ENCODE data around the gene COL20A1.
A peak's percentile ranks its signal among the peaks of the same experiment; 100 is the strongest.

COL20A1 gene

DNA sequence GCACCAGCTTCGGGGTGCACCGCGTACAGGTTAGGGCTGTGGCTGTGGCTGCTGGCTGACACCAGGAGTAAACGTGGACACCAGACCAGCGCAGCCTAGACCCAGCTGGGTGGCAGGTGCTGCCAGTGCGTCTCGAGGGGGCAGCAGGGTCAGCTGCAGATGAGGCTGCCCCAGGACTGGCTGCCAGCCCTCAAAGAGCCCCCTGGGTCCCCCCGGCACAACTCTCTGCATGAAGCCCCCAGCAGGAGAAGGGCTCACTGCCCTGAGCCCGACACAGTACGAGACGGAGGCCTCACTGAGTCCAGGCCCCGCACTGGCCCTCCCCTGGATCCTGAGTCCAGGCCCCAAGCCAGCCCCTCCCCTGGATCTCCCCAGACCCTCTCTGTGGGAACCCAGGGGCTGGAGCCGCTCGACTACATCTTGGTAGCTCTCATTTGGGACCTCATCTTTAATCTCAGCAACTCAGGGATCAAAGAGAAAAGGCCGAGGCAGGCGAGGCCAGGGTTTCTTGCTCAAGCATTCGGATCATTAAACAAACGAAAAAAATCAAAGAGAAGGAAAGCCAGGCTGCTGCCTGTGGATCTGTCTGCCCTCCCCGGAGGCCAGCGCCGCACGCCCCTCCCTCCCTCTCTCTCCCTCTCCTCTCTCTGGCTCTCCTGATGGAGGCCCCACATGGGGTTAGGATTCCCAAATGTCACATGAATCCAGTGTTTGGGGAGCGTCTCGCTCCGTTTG lies 31.8 kb upstream of the COL20A1 start:
- no peak for DNase-seq (ENCODE audit: low read depth in 2 of 2)

GRCh38 chr20:63261795-63262528 lies 31.0 kb upstream of the COL20A1 start:
- no peak for DNase-seq (ENCODE audit: low read depth in 2 of 2)

GRCh38 chr20:63262836-63263235 lies 30.1 kb upstream of the COL20A1 start:
- DNase-seq (ENCODE audit: low read depth in 2 of 2): no peak

DNA sequence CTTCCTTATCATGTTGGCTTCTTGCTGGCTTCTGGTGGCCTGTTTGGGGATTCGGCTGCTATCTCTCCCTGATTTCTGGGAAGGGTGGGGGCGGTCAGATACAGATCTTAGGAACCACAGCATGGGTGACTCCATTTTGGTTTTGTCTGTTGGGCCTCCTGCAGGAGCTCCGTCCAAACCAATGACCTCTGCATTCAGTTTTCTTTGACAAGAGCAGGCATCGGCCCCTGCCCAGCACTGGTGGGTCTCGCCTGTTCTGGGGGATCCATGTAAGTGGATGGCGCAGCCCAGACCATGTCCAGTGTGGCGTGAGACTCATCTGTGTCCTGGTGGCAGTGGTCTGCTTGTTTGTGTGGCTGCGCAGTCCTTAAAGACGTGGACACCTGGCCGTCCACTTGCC lies 29.0 kb upstream of the COL20A1 start:
- DNase-seq (ENCODE audit: low read depth in 2 of 2): no peak

DNA sequence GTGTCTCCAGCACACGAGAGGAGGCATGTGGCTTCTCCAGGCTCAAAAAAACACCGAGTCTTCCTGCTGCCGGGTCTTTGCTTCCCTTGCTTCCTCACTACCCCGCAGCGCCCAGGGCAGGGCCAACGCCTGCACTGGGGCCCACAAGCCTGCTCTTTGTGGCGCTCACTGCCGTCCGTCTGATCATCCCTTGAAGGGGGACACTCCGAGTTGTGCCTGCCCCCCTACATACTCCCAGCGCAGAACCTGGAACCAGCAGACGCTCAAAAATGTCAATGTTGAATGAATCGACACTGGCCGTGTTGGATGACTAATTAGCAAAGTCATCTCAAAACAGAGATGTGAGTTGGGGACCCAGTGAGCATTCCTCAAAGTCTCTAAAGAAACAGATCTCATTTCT lies 28.5 kb upstream of the COL20A1 start:
- no peak for DNase-seq (ENCODE audit: low read depth in 2 of 2)

DNA sequence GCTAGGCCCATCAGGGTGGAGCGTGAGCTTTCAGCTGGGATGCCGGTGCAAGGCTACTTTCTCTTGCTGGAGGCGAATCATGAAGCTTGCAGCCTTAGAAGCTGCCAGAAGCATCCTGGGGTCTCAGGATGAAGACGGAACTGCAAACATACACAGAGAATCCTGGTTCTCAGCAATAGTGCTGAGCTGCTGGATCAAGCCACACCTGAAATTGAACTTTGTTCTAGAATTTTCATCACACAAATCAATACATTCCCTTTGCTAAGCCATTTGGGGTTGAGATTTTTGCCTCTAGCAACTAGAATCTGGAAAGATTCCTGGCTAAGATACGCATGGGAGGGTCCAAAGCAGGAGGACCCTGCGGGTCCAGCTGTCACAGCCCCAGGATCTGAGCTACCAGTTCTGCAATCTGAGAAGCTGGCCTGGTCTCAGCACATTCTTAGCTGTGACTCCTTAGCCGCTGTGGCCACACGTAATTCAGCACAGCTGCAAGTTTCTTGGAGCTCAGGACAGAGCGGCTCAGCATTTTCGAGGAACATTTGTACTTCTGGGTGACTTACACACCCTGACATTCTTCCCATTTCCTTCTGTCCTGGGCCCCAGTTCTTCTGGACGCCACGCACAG lies 27.0 kb upstream of the COL20A1 start:
- no peak for DNase-seq (ENCODE audit: low read depth in 2 of 2)

DNA sequence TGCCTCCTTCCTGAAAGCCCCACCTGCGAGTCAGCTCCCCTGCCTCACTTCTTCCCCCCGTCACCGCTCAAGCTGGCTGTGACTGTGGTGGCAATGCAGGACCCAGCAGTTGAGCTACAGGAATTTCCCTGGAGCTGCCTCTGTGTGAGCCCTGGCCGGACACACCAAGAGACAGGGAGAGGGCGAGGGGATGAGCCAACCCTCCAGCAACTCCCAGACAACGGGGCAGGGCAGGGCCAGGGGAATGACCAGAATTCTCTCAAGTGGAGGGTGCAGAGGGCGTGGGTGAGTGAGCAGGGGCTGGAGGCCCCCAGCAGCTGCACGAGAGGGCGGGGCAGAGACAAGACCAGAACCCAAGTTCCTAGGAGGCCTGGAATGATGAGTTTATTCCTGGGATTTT lies 25.3 kb upstream of the COL20A1 start:
- DNase-seq (ENCODE audit: low read depth in 2 of 2): no peak

DNA sequence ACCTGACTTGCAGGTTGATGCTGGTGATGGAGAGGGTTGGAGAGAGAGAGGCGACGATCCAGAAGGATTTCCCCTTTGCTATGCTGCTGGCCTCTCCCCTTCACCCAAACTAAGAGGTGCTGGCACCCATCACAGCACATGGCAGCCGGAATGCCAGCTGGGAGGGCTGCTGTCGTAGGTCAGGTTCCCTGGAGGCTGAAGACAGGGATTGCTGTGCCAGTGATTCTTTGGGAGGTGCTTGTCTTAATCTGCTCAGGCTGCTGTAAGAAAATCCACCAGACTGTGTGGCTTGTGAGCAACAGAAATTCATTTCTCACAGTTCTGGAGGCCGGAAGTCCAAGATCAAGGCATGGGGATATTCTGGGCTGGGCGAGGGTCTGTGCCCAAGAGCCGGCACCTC lies 24.7 kb upstream of the COL20A1 start:
- DNase-seq (ENCODE audit: low read depth in 2 of 2): no peak

DNA sequence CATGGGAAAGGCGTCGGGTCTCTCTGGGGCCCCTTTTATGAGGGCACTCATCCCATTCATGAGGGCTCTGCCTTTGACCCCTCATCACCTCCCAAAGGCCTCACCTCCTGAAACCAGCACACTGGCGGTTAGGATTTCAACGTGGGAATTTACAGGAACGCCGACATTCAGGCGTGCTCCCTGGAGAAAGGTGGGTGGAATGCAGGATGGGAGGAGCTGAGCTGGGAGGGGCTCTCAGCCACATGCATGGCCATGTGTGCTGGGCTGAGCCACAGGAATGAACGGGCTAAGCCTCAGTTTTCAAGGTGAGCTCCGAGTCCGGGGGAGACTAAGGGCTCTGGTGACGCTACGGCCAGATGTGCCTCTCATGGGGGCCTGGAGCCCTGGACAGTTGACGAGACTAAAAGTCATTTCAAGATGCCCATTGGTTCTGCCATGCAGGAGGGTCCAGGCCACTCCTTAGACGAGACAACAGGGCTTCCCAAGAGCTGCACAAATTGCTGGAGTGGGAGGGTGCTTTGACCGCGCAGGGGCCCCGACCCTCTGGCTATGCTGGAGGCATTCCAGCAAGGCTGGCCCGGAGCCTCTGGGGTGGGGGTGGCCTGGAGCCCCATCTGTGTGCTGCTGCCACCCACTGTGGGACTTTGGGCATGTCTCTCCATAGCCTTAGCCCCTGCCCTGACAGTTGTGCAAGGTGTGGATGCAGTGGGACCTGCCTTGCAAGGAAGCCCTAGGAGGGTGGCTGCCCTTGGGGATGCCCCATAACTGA lies 24.1 kb upstream of the COL20A1 start:
- no peak for DNase-seq (ENCODE audit: low read depth in 2 of 2)

DNA sequence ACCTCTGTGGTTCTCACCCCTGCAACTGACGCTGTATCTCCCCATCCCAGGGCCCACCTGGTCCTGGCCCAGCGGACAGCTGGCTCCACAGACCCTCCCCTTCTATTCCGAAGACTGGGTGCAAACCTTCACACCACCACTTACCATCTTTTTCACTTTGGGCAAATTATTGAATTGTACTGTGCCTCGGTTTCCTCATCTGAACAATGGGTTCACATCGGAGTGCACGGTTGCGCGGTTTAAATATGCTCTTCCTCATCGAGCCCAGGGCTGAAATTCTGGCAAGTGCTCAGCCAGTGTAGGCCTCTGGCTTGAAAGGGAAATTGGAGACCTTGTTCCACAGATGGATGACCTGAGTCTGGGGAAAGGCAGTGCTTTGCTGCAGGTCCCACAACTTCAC lies 23.3 kb upstream of the COL20A1 start:
- DNase-seq (ENCODE audit: low read depth in 2 of 2): no peak

DNA sequence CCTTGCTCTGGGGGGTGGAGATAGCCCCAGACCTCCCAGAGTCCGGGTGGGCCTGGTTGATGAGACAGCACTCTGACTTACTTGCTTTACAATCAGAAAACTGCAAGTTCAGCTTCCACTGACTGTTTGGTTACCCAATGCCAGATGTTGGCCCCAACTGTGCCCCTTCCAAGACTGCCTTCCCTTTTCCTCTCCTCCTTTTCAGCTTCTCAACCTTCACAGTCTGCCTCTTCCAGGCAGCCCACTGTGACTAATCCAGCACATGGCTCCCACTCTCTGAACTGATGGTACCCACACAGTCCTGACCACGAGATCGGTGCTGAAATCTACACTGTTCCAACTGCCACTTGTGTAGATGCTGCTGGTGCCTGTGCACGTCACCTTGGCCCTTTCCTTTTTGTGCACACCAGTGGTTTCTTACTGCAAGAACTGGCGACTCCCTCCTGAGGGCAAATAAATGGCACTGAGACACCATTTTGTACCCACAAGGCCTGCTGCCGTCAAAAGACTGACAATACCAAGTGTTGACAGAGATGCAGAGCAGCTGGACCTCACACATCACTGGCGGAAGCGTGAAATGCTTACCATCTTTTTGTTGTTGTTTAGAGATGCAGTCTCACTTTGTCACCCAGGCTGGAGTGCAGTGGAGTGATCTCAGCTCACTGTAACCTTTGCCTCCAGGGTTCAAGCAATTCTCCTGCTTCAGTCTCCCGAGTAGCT lies 22.2 kb upstream of the COL20A1 start:
- no peak for DNase-seq (ENCODE audit: low read depth in 2 of 2)

- peak; percentile 86 to 88 for DNase-seq (ENCODE audit: low read depth in 2 of 2)
Measured at GRCh38 chr20:63272105-63273058, 20.6 kb upstream of the COL20A1 start, which contains the start of gene ARFGAP1. Gene ARFGAP1 (plus strand): TSS chr20:63272813. CDS start chr20:63275581, 2,768 bp downstream.

DNA sequence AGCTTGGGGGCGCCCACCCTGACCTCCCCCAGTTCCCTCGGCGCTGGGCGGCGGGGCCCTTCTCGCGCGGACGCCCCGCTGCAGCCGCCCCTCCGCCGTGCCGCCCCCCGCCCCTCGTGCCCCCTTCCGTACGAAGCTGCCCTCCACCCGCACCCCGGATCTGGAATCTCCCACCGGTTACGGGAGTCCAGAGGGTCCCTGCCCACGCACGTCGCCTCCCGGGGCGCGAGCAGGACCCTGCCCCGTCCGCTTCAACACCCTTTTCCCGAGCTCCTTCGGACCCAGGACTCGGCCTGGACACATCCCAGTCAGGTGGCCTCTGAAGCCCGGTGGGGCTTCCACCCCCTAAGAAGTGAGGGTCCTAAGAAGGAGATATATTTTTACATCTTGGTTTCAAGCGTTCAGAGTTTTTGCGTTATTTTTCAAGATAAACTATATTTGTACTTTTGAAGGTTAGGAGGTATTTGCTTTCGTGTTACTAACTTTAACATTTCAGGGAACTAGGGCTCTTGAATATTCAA lies 19.9 kb upstream of the COL20A1 start:
- DNase-seq (ENCODE audit: low read depth in 2 of 2): no peak

DNA sequence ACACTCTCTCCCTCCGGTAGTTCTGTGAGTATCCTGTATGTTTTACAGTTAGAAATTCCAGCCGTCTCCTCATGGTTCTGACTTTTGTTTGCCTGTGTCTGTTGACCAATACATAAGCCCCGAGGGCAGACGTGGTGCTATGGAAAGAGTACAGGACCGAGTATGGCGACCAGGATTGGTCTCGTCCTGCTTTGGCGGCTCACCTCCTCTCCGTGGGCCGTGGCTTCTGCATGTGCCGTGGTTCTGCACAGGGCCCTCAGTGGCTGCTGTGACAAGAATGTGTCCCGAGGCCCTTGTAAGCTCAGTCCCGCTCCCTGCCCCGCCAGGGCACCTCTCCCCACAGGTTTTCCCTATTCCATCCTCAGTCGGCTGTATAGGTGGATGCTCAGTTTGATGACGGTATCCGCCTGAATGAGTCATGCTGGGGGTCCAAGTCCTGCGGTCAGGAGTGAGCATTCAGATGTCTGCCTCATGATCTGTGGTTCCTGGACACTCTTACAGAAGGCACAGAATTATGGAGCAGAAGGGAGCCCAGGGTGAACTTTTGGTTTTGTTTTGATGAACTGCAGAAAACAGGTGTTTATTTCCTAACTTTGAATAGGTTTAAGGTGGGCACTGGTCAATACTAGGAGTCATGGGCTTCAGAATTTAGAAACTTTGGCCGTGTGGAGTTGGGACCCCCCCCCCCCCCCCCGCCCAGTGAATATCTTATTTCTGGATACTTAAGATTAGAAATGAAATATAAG lies 19.2 kb upstream of the COL20A1 start:
- no peak for DNase-seq (ENCODE audit: low read depth in 2 of 2)

- DNase-seq (ENCODE audit: low read depth in 2 of 2): no peak
Measured at GRCh38 chr20:63274381-63275228, 18.4 kb upstream of the COL20A1 start.

GRCh38 chr20:63275825-63276224 lies 17.2 kb upstream of the COL20A1 start:
- no peak for DNase-seq (ENCODE audit: low read depth in 2 of 2)

GRCh38 chr20:63276956-63277355 lies 16.0 kb upstream of the COL20A1 start:
- DNase-seq (ENCODE audit: low read depth in 2 of 2): no peak
